Measurements from ENCODE around the gene HTRA3.

The HTRA3 gene

DNA sequence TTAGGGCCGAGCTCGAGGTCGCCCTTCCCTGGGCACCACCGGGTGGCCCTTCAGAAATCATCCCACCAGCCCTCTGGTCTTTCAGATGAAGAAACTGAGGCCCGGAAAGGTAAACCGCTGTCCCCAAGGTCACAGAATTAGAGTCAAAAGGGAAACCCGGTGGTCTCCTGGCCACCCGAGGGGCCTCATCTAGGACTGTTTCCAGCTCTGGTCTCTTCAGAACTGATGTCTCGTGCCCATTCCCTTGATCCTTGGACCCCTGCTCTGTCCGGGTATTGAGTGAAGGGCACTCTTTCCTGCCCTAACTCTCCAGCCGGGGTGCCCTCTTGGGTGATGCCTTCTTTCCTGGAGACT, 841 bp downstream of the HTRA3 start:
- no peak for DNase-seq

DNA sequence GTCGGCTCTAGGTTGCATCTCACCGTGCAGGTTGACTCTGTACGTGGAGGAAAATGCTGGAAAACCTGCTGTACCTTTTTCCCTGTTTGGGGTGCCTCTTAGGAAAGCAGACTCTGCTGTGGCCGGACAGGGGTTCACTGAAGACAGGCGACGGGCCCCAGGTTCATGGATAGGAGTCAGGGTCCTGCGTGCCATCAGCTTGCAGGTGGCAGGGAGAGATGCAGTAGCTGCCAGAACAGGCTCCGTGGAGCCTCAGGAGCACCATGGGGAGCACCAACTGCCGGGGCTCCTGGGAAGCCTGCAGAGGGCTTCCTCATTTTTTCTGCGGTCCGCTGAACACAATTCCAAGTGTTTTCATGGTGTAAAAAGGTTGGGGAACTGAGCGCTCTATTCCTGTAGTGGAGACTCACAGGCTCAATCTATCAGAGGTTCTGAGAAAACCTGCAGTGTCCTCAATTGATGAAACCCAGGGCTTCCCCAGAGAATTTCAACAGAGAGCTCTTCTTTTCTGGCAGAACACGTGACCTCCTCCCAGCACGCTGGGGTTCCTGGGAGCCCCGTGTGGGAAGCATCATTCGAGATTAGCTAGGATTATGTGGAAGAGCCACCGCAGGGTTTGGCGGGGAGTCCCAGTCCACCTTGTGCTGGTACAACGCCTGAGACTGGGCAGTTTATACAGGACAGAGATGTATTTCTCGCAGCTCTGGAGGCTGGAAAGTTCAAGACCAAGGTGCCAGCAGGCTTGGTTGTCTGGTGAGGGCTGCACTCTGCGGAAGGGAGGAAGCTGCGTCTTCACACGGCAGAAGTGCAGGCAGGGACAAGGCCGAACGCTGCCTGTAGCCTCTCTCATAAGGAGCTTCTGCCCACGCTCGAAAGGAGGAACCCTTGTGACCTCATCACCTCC, 1.6 kb downstream of the HTRA3 start:
- no peak for DNase-seq

DNA sequence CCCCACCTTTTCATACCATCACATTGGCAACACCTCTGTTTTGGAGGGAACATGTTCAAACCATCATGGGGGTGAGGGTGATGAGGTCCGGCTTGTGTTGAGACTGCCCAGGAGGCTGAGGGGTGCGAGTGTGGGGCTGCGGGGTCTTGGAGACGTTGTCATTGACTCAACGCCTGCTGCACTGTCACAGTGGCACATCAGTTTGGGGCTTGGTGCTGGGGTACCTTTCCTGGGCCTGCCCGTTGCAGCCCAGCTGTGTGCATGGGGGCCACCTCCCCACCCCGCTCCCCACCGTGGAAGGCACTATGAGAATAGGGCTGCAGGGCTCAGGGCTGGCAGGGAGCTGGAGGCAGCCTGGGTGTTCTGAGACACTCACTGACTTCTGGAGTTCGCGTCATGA, 2.3 kb downstream of the HTRA3 start:
- no peak for DNase-seq

DNA sequence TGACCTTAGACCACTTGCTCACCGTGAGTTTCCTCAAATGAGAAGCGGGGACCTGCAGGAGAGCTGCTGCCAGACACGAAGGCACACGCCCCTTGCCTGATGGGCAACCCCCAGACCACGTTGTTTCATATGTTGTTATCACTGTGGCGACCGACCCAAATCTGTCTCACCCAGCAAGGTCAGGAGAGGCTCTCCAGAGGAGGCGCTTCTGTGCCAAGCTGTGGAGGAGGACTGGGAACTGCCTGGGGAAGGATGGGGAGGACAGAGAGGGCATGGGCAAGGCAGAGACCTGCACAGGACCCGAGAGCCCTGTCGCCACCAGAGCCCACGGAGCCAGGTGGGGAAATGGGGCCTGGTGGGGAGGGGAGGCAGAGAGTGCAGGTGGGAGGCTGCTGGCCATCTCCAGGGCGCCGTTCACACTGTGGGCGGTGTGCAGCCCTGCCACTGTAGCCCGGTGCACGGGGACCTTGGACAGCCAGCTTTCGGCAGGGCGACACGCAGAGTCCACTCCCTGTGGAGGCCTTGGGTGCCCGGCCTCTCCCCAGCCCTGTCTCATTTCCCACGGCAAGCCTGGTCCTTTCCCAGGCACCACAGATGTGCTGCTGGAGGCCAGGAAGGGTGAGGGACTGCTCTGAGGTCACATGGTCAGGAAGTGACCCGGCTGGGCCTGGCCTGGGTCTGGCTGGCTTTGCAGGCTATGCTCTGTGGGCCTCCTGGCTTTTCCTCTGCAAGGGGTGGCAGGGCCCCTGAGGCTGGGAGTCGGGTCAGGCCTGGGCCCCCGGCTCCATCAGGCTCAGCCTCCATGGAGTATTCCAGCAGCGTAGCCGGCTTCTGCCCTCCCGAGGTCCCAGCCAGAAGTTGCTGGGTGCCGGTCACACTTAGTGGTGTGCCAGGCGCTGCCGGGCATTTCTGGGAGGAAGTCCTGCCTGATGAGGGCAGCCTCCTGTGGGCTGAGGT, 3.2 kb downstream of the HTRA3 start:
- no peak for DNase-seq

DNA sequence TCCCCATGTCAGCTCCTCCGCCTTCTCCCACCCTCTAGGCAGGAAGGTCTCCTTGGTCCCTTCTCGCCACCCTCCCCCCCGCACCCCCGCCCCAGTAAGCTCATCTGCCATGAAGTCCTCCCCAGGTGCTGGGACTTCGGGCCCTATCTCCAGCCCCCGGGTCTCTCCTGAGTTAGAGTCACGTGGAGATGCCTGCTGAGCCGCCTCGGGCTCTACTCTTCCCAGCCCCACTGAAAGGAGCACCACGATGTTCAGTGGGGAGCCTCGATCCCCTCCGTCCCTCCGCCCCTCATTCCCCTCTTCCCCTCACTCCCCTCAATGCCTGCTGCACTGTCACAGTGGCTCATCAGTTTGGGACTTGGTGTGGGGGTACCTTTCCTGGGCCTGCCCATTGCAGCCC, 3.9 kb downstream of the HTRA3 start:
- no peak for DNase-seq

DNA sequence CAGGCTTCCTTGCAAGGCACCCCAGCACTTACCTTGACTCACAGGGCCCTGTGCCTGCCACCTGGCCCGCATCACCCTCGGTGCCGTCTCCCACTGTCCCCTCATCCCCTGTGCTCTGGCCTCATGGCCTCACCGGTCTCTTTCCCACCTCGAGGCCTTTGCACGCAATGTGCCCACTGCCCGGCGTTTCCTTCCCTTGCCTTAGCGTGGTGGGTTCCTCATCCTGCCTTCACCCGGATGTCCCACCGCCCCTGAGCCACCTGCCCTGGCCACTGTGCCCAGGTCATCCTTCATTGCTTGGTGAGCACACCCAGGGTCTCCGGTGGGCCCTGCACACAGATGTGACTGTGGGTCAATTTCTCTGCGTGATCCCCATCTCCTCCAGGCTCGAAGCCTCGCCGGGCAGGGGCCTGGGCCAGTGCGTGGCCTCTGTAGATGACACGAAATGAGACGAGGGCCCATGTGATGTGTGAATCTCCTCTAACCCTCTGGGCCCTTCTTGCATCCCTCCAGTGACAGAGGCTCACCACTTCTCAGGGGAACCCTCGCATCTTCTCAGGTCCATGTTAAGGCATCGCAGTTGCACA, 4.6 kb downstream of the HTRA3 start:
- DNase-seq = no peak

DNA sequence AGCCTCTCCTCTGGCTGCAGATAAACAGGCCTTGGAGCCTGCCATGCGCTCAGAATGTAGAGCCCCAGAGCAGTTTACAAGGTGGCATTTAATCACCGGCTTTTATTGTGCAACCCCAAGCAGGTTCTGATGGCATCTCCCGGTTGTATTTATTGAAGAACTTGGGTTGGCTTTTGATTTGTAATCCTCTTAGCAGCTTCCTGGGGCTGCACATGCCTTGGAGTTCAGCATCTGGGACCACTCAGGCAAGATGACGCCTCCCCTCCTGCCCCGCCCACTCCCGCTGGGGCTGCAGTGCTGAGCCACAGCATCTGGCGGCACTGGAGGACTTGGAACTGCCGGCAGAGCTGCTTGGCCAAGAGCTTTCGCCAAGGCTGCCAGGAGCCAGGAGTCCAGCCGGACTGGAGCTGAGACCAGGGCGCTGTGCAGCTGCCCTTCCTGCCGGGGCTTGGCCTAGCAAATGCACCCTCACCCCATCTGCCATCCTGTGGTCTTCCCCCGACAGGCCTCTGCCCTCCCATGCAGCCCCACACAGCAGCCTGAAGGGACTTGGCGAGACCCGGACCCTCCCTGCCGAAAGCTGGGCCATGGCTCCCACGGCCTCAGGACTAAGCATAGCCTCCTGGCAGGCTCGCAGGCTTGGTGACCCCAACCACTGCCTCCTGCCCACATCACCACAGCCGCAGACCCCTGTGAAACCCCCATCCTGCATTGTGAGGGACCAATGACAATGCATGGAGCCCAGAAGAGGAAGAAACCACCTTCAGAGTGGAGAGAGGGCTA, 5.4 kb downstream of the HTRA3 start:
- DNase-seq = no peak

DNA sequence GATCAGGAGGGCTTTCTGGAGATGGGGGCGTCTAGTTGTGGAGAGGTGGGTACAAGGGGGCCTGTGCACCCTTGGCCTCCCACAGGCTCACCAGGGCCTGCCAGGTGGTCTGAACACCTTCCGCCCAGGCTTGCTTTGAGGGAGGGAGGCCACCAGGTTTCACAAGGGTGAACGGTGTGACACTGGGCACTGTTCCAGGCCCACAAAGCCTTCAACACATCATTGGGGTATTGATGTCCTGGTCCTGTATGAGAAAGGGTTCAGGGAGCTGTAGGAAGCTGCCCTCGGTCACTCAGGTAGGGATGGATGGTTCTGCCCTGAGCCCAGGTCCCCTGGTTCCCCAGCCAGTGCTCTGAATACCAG, 6.0 kb downstream of the HTRA3 start:
- no peak for DNase-seq

DNA sequence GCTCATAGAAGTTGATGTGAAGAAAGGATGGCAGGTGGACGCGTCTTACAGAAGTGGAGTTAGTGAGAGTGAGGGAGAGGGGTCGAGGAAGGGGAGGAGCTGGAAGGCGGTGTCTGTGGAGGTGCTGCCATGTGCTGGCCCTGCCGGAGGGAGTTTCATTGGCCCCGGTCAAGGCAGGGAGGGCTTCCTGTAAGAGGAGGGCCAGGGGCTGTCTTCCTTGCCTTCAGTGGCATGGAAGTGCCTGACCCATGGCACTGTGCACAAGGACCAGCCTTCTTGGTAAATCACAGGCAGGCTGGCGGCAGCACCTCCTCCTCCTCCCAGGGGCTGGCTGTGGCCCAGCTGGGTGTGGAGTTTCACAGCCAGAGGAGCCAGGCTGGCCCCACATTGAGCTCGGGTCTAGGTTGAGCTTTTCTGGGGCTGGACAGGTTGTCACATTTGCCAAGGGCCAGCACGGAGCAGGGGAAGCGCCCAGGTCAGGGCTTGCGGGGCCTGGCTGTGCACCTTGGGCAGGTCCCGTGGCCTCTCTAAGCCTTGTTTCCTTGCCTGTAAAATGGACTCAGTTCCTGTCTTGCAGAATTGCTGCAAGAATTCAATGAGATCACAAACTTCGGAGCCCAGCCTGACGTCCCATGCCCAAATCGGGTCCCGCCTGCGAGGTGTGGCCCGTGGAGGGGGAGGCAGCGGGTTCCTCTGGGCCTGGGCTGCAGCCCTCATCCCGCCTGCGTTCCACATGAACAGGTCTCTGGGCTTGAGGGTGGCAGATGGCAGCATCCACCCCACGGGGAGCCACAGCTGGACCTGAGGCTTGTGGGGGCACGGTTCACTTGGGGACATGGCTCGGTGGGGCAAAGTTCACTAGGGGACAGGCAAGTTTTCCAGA, 7.0 kb downstream of the HTRA3 start:
- DNase-seq = no peak

DNA sequence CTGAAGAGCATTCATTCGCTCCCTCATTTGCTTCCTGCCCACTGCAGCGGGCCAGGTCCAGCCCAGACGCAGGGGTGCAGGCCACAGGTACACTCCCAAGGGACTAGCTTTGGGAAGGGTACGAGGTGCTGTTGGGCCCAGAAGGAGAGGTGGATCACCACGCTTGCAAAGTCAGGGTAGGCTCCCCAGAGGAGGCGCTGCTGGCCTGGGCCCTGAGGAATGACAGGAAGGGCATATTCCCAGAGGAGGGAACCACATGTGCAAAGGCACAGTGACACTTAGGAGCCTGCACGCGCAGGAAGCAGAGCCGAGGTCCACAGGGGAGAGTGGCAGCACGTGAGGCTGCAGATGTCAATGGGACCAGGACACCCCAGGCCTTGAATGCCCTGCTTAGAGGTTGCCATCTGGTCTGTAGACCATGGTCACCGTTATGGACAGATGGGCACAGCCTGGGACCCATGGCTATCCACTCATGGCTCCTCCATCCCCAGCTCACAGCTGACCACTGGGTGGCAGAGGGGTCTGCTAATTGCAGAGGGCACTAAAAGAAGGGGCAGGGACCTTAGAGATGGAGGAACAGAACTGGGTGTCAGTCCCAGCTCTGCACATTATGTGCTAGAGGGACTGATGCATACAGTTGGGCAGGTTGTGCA, 7.9 kb downstream of the HTRA3 start:
- no peak for DNase-seq

DNA sequence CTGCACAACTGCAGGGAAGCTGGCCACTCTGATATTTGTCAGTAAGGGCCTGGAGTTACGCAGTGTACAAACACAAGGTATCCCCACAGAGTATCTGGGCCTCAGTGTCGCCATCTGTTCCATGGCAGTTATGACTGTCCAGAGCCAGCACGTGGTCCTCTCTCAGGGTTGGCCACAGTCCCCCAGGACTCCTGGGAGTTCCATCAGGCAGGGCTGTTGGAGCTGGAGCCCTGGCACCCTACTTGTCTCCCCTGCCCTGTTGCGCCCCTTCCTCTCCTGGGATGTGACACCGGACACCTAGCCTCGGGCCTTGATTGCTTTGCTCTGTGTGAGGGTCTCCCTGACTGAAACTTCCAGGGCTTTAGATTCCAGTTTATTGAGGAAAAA, 8.4 kb downstream of the HTRA3 start:
- no peak for DNase-seq

DNA sequence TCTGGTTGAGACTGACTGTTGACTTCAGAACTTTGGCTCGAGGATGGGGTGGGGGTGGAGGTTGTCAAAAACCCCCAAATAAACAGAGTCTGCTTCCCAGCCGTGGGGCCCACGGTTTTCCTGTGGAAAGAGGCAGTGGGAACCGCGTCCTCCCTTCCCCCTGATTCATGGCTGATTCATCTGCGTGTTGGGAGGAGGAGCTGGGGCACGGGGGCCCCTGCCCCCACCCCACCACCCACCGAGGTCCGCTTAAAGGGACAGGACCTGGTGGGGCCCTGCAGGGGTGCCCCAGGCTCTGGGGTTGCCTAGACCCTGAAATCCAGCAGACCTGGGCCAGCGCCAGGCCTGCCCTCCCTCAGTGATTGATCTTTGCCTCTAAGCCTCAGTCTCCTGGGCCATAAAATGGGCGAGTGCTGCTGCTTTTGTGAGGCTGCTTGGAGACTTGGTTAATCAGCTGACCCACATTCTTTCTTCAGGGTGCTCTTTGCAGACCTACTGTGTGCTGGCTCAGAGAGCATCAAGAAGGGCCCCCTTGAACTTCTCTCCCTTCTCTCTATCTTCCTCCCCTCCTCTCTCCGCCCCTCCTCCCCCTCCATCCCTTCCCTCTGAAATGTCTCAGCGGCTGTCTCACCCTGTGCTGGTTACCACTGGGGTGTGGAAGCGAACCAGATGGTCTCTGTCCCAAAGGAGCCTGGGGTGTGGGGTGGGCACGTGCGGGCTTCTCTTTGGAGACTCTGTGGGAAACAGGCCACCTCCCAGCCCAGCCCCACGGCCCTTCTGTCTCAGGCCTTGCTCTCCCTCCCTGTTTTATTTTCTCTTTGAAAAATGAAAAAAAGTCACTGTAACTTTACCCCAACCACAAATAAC, 9.1 kb downstream of the HTRA3 start:
- DNase-seq = no peak

DNA sequence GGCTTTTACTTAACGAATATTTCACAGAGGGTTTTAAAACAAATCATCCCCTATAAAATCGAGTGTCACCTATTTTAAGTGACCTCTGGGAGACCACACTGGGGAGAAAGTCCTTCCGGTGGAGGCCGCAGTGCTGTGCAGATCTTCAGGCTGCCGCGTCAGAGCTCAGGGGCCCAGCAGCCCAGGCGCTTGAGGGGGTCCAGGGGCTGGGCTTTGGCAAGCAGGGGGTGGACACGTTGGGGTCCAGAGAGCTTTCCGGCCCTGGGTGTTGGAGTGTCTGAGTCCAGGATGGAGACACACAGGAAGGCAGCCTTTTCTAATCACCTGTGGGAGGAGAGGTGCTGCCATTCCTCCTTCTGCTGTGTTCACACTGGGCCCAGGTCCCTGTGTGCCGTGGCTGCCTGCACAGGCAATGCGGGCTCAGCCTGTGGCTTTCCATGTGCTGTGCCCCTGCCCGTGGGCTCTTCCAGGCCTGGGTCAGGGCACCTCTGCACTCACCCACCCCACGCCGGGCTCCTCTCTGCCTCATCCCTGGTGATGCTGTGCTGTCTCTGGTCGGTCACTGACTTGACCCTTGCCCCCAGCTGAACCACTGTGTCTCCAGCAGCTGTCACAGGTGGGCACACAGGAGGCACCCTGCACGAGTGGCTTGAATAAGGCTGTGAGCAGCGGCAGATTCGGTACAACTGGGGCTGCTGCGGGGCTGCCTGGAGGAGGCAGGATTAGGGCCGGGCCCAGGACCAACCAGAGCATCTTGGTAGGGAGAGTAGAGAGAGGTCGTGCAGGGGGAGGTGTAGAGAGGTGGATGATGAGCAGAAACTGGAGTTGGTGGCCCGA, 10.0 kb downstream of the HTRA3 start:
- no peak for DNase-seq

DNA sequence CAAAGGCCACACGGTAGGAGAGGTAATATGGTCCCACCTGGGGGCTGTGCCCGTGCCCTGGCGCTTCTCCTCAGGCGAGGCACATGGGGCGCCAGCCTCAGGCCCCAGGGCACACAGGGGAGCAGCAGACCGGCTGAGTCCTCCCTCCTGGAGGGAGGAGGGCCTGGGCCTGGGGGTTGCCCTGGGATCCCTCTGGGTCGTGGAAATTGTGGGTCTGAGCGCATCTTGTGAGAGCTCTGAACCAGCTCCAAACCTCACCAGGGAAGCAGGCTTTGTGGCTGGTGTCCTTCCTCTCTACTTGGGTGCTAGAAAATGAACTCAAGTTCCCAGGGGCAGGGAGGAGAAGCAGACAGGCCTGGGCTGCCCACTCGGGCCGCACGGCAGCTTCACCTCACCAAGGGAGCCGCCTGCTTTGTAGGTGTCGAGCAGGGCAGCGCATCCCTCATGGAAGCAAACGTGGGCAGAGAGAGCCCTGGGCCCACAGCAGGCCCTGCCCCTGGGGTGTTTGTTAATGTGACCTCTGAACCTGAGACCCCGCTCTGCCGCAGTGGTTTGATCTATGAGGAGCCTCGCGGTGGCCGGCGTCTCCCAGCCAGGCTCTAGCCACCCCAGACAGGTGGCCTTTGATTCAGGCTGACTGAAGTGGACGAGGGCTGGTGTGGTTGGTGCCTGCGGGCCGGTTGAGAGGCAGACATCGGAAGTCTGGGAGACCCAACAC, 10.8 kb downstream of the HTRA3 start:
- no peak for DNase-seq

DNA sequence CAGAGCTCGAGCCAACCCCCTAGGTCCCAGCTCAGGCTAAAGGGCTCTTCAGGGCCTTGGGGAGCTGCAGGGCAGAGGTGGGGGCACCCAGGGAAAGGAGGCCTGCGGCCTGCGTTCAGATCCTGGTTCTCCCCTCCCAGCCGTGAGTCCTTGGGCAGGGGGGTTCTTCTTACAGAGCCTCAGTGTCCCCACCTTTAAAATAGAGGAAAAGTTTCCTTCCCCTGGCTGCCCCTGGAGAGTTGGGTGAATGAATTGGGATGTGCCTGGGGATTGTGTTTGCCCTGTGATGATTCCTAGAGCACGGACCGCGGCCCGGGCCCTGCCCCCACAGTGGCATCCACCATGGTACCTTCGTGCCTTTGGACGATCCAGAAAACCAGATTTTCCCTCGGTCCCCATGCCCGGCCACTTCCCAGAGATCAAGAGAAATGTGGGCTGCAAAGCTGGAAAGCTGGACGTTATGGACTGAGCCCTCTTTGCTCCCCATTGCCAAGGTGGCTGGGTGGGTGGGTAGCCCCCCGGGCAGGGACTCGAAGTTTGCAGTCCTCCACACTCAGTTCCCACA, 11.4 kb downstream of the HTRA3 start:
- DNase-seq = no peak

DNA sequence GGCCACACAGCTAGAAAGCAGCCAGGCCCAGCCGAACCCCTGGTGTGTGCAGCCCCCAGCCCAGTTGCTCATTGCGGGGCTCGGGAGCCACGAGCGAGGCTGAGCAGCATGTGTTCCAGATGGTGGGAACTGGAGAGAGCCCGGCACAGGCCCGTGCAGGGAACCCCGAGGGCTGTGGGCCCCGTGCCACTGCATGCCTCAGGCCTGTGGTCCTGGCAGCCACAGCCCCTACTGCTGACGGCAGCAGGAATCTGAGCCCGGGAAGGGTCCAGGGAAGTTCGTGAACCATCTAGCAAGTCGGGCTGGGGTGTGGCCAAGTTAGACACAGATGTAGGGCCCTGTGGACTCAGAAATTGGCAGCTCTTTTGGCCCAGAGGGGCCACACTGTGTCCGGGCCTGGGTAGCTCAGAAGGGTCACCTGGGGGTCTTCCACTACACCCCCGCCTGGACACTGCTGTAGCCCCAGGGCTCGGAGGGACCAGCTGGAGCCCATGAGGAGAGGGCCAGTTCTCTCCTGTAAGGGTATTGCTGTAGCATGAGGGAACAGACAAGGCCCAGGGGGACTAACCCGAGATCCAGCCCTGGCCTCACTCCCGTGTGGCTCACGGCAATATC, 12.1 kb downstream of the HTRA3 start:
- DNase-seq = no peak

DNA sequence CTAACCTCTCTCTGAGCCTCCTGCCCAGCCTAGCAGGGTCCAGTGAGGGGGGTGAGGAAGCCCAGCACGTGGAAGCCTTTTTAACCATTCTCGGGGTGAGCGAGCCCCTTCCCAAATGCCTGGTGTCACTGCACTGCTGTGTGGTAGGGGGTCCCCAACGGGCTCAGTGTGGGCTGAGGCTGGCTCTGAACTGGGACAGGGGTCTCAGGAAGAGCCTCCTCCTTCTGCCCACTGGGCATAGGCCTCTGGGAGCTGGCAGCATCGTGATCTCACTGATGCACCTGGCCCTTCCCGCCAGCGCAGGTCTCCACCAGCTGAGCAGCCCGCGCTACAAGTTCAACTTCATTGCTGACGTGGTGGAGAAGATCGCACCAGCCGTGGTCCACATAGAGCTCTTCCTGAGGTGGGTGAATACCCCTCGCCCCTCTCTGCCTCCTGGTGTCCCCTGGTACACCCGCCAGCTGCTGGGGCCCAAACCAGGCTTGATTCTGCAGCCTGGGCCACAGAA, 12.6 kb downstream of the HTRA3 start:
- no peak for DNase-seq

DNA sequence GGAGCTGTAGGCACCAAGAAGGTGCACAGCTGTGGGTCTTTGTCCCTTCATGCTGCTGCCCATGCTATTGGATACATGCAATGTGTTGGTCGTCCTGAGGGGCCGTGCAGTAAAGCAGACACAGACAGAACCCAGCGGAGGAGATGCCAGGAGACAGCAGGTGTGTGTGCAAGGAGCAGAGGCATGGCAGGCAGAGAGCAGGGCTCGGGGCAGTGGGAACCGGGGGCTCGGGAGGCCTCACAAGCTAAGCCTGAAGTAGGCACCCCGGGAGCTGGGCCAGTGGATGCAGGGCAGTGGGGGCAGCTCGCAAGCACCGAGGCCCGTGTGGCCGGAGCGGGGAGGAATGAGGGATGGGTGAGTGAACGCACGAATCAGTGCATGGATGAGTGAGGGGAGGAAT, 13.2 kb downstream of the HTRA3 start:
- DNase-seq = no peak

Data from activated T-cell treated with anti-CD3 and anti-CD28 coated beads, Interleukin-2, amount 50 U/mL, for 48 hours (primary cell).